HPDE6-E6E7 (cell line): ENCODE data around the gene SLC25A44.
"Not testable (repeated sequence)": the region's sequence is repeated elsewhere in the genome, so short reads cannot be mapped to it uniquely, and the experiment has no call there.

Experiments used
- DNase-seq: peaks from one replicate; pipeline ENCODE4 v3.0.0; 2011; ENCODE audit warnings: missing footprints; ENCODE audit errors: extremely low spot score

Gene SLC25A44

GRCh38 chr1:156204686-156205085 lies 10.8 kb downstream of the SLC25A44 start:
- DNase-seq: no peak

GRCh38 chr1:156211243-156211642 lies 17.3 kb downstream of the SLC25A44 start:
- no peak for DNase-seq

GRCh38 chr1:156212130-156212529 lies 18.2 kb downstream of the SLC25A44 start:
- DNase-seq: no peak

GRCh38 chr1:156212833-156213643 lies 19.1 kb downstream of the SLC25A44 start, which contains the start of gene PMF1:
Gene PMF1 (plus strand): TSS chr1:156213007. CDS start chr1:156213016, 9 bp downstream.
- peak; percentile 100 for DNase-seq

- DNase-seq: no peak
Measured at GRCh38 chr1:156213644-156213966, 19.7 kb downstream of the SLC25A44 start.

GRCh38 chr1:156214024-156214748 lies 20.3 kb downstream of the SLC25A44 start:
- peak; percentile 29 for DNase-seq

GRCh38 chr1:156216361-156217086 lies 22.6 kb downstream of the SLC25A44 start:
- not testable (repeated sequence) for DNase-seq

- no peak for DNase-seq
Measured at GRCh38 chr1:156217871-156218270, 24.0 kb downstream of the SLC25A44 start.

GRCh38 chr1:156220226-156220625 lies 26.3 kb downstream of the SLC25A44 start:
- no peak for DNase-seq

- no peak for DNase-seq
Measured at GRCh38 chr1:156221986-156222692, 28.2 kb downstream of the SLC25A44 start.

- no peak for DNase-seq
Measured at GRCh38 chr1:156225677-156226014, 31.7 kb downstream of the SLC25A44 start.

- DNase-seq: no peak
Measured at GRCh38 chr1:156226116-156226538, 32.2 kb downstream of the SLC25A44 start.

- no peak for DNase-seq
Measured at GRCh38 chr1:156226782-156227181, 32.9 kb downstream of the SLC25A44 start.

GRCh38 chr1:156228501-156228900 lies 34.6 kb downstream of the SLC25A44 start:
- no peak for DNase-seq

GRCh38 chr1:156229809-156230472 lies 36.0 kb downstream of the SLC25A44 start:
- DNase-seq: no peak

GRCh38 chr1:156230473-156230837 lies 36.6 kb downstream of the SLC25A44 start:
- no peak for DNase-seq

GRCh38 chr1:156232201-156232894 lies 38.4 kb downstream of the SLC25A44 start:
- DNase-seq: no peak

- DNase-seq: no peak
Measured at GRCh38 chr1:156233426-156234127, 39.7 kb downstream of the SLC25A44 start.

- DNase-seq: no peak
Measured at GRCh38 chr1:156236164-156236563, 42.3 kb downstream of the SLC25A44 start.

- no peak for DNase-seq
Measured at GRCh38 chr1:156238248-156238647, 44.3 kb downstream of the SLC25A44 start.
